HEK293 (cell line): ENCODE data around the gene PREB.

Experiments used
- CTCF ChIA-PET: fragments of 350-600 bp; formaldehyde crosslinking; extraction: SDS; loops from one replicate; lab custom pipeline; 2021; ENCODE audit warnings: antibody characterized with exemption; lab: Yijun Ruan, JAX
- POLR2A ChIA-PET: fragments of 300-600 bp; formaldehyde crosslinking; extraction: SDS; loops from one replicate; lab custom pipeline; 2020; ENCODE audit warnings: antibody characterized with exemption, inconsistent platforms; lab: Yijun Ruan, JAX
- H3K27ac ChIP-seq: fragments of 200-500 bp; sonication (Bioruptor generic); 2 replicates; pipeline ENCODE4 v1.5.1; 2014; ENCODE audit warnings: low read depth, low read length, control low read depth, inconsistent platforms; ENCODE audit errors: extremely low read depth
- H3K36me3 ChIP-seq, 2 experiments: fragments of 200-500 bp in 1 of 2; sonication (Bioruptor generic) in 1 of 2; 1 replicate in 1 of 2; 2 replicates in 1 of 2; pipeline ENCODE4 v1.5.1; 2014 to 2017; ENCODE audit warnings: inconsistent platforms in 2 of 2, low read length in 2 of 2; ENCODE audit not compliant: control insufficient read depth in 2 of 2, insufficient read depth in 1 of 2
- H3K4me1 ChIP-seq: fragments of 200-500 bp; sonication (Bioruptor generic); 2 replicates; pipeline ENCODE4 v1.5.1; 2014; ENCODE audit warnings: mild to moderate bottlenecking, low read length, inconsistent platforms; ENCODE audit not compliant: control insufficient read depth, insufficient read depth
- H3K4me3 ChIP-seq: 2 replicates; pipeline ENCODE4 v1.5.1; 2011; ENCODE audit warnings: low read depth, mild to moderate bottlenecking, control low read depth, low read length, moderate library complexity
- H3K9me3 ChIP-seq: fragments of 200-500 bp; sonication (Bioruptor generic); 2 replicates; pipeline ENCODE4 v1.5.1; 2014; ENCODE audit warnings: low read depth, low read length, inconsistent platforms; ENCODE audit not compliant: control insufficient read depth, insufficient read depth
- HOXA7 ChIP-seq: sonication (generic); formaldehyde crosslinking; IDR thresholded peaks from 2 replicates; pipeline ENCODE4 v1.8.1; 2022; ENCODE audit warnings: missing genetic modification reagents, borderline replicate concordance
- PRDM1 ChIP-seq: fragments of 450-650 bp; formaldehyde crosslinking; IDR thresholded peaks from 2 replicates; pipeline ENCODE4; 2016; ENCODE audit warnings: missing biosample characterization, missing genetic modification characterization
- SP2 ChIP-seq: fragments of 450-650 bp; formaldehyde crosslinking; IDR thresholded peaks from 2 replicates; pipeline ENCODE4 v1.5.1; 2016; ENCODE audit warnings: missing biosample characterization, missing genetic modification characterization
- ZBTB8A ChIP-seq: fragments of 450-650 bp; formaldehyde crosslinking; IDR thresholded peaks from 2 replicates; pipeline ENCODE4 v1.5.1; 2016; ENCODE audit warnings: missing biosample characterization, missing genetic modification characterization
- ZFP3 ChIP-seq: fragments of 450-650 bp; formaldehyde crosslinking; IDR thresholded peaks from 2 replicates; pipeline ENCODE4 v1.5.1; 2016; ENCODE audit warnings: low read depth, missing biosample characterization, missing genetic modification characterization
- ZIC2 ChIP-seq: fragments of 450-650 bp; formaldehyde crosslinking; IDR thresholded peaks from 2 replicates; pipeline ENCODE4 v1.5.1; 2016; ENCODE audit warnings: missing biosample characterization, missing genetic modification characterization
- ZNF24 ChIP-seq: fragments of 450-650 bp; formaldehyde crosslinking; IDR thresholded peaks from 2 replicates; pipeline ENCODE4 v1.5.1; 2016; ENCODE audit warnings: missing biosample characterization, missing genetic modification characterization
- ZNF391 ChIP-seq: fragments of 450-650 bp; formaldehyde crosslinking; IDR thresholded peaks from 2 replicates; pipeline ENCODE4 v1.5.1; 2016; ENCODE audit warnings: low read depth, missing biosample characterization, missing genetic modification characterization, borderline replicate concordance
- ZNF426 ChIP-seq: fragments of 450-650 bp; formaldehyde crosslinking; IDR thresholded peaks from 2 replicates; pipeline ENCODE4 v1.5.1; 2017; ENCODE audit warnings: missing biosample characterization, missing genetic modification characterization, mild to moderate bottlenecking, inconsistent platforms, moderate library complexity
- ZNF530 ChIP-seq: fragments of 450-650 bp; formaldehyde crosslinking; IDR thresholded peaks from 2 replicates; pipeline ENCODE4 v1.5.1; 2016; ENCODE audit warnings: low read depth, missing biosample characterization, missing genetic modification characterization
- ZNF548 ChIP-seq: fragments of 450-650 bp; formaldehyde crosslinking; IDR thresholded peaks from 2 replicates; pipeline ENCODE4 v1.5.1; 2016; ENCODE audit warnings: missing biosample characterization, missing genetic modification characterization
- ZNF549 ChIP-seq: fragments of 450-650 bp; IDR thresholded peaks from 2 replicates; pipeline ENCODE4 v1.5.1; 2018; ENCODE audit warnings: missing biosample characterization, missing genetic modification characterization, mild to moderate bottlenecking, inconsistent platforms, moderate library complexity
- ZNF558 ChIP-seq: fragments of 450-650 bp; formaldehyde crosslinking; IDR thresholded peaks from 2 replicates; pipeline ENCODE4 v1.5.1; 2016; ENCODE audit warnings: missing biosample characterization, missing genetic modification characterization
- ZNF600 ChIP-seq: fragments of 450-650 bp; formaldehyde crosslinking; IDR thresholded peaks from 2 replicates; pipeline ENCODE4 v1.5.1; 2016; ENCODE audit warnings: missing biosample characterization, missing genetic modification characterization
- ZNF624 ChIP-seq: fragments of 450-650 bp; formaldehyde crosslinking; IDR thresholded peaks from 2 replicates; pipeline ENCODE4 v1.5.1; 2017; ENCODE audit warnings: missing biosample characterization, missing genetic modification characterization
- ZNF768 ChIP-seq: fragments of 450-650 bp; formaldehyde crosslinking; IDR thresholded peaks from 2 replicates; pipeline ENCODE4 v1.5.1; 2018; ENCODE audit warnings: missing biosample characterization, mild to moderate bottlenecking, missing genetic modification characterization
- ZXDB ChIP-seq: fragments of 450-650 bp; formaldehyde crosslinking; IDR thresholded peaks from 2 replicates; pipeline ENCODE4 v1.5.1; 2016; ENCODE audit warnings: missing biosample characterization, missing genetic modification characterization
- TF ChIP-seq, protein P1 (sequence below): fragments of 450-650 bp; formaldehyde crosslinking; IDR thresholded peaks from 2 replicates; pipeline ENCODE4 v1.5.1; 2017; ENCODE audit warnings: missing biosample characterization, missing genetic modification characterization
- TF ChIP-seq, protein P2 (sequence below): sonication (generic); formaldehyde crosslinking; IDR thresholded peaks from 2 replicates; pipeline ENCODE4 v1.8.1; 2022; ENCODE audit warnings: mild to moderate bottlenecking, moderate library complexity, missing genetic modification reagents
- TF ChIP-seq, protein P3 (sequence below): fragments of 450-650 bp; formaldehyde crosslinking; IDR thresholded peaks from 2 replicates; pipeline ENCODE4 v1.5.1; 2016; ENCODE audit warnings: missing biosample characterization, missing genetic modification characterization
- TF ChIP-seq, protein P4 (sequence below): fragments of 450-650 bp; formaldehyde crosslinking; IDR thresholded peaks from 2 replicates; pipeline ENCODE4 v1.5.1; 2017; ENCODE audit warnings: missing biosample characterization, missing genetic modification characterization
- TF ChIP-seq, protein P5 (sequence below): fragments of 450-650 bp; IDR thresholded peaks from 2 replicates; pipeline ENCODE4 v1.5.1; 2018; ENCODE audit warnings: missing biosample characterization, mild to moderate bottlenecking, missing genetic modification characterization

The PREB gene

DNA sequence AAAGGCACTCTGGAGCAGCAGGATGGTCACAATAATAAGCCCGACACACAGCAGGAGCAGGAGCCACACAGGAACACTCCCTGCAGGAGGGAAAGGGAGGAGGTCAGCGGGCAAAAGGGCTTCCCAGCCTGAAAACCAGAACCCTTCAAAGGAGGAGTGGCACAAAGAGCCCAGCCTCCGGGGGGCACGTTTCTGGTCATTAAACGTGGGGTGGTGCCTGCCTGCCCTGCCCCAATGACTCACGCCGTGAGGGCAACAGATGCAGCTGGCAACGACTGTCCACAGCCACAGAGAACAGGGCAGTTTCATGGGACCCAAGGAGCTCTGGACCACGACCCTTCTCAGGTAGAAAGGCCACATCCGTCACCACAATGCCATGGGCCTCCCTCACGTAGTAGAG is 3.0 kb downstream of the PREB start:
- H3K9me3 ChIP-seq, result no peaks in the 10 kb centered on the region
- ChIA-PET CTCF (interaction anchor here (0.9 kb wide), 1 partner anchor 7 kb away, joined by 3 read pairs; the partner anchor contains the start of gene ABHD1), POLR2A (interaction anchor here (0.6 to 3.6 kb wide), 3 partner anchors 7 to 222 kb away, joined by 3 to 34 read pairs (median 4); partner anchors contain the start of gene ABHD1)
- no peak overlapping the region for H3K4me3 ChIP-seq
- no peaks in the 10 kb centered on the region for H3K4me1 ChIP-seq
- H3K27ac ChIP-seq, result no peak overlapping the region
- TF ChIP-seq ZNF600 (tag by site-specific recombination) (no peak), ZIC2 (tag by site-specific recombination) (peak; percentile 37; the same call in 1 of the 2 replicates)
- TF ChIP-seq, protein P1, sequence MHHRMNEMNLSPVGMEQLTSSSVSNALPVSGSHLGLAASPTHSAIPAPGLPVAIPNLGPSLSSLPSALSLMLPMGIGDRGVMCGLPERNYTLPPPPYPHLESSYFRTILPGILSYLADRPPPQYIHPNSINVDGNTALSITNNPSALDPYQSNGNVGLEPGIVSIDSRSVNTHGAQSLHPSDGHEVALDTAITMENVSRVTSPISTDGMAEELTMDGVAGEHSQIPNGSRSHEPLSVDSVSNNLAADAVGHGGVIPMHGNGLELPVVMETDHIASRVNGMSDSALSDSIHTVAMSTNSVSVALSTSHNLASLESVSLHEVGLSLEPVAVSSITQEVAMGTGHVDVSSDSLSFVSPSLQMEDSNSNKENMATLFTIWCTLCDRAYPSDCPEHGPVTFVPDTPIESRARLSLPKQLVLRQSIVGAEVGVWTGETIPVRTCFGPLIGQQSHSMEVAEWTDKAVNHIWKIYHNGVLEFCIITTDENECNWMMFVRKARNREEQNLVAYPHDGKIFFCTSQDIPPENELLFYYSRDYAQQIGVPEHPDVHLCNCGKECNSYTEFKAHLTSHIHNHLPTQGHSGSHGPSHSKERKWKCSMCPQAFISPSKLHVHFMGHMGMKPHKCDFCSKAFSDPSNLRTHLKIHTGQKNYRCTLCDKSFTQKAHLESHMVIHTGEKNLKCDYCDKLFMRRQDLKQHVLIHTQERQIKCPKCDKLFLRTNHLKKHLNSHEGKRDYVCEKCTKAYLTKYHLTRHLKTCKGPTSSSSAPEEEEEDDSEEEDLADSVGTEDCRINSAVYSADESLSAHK, result peak; percentile 25; the same call in 1 of the 2 replicates
- TF ChIP-seq, protein P2, sequence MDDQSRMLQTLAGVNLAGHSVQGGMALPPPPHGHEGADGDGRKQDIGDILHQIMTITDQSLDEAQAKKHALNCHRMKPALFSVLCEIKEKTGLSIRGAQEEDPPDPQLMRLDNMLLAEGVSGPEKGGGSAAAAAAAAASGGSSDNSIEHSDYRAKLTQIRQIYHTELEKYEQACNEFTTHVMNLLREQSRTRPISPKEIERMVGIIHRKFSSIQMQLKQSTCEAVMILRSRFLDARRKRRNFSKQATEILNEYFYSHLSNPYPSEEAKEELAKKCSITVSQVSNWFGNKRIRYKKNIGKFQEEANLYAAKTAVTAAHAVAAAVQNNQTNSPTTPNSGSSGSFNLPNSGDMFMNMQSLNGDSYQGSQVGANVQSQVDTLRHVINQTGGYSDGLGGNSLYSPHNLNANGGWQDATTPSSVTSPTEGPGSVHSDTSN (CRISPR knock-in tag), result no peak
- H3K36me3 ChIP-seq, result peaks cover 4 to 47% of the 10 kb centered on the region in 2 experiments; a peak in 2 of 3 replicates

DNA sequence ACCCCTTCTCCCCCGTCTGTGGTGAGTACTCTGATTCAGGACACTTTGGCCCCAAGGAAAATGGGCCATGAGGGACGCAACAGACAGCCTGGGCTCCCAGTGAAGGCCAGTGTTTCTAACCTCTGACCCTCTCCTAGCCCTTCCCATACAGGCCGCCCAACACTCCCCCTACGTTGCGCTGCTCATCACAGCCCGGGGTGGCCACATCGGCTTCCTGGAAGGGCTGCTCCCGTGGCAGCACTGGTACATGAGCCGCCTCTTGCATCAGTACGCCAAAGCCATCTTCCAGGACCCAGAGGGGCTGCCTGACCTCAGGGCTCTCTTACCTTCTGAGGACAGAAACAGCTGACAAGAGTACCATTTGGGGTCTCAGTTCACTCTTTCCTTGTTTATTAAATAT is 4.0 kb downstream of the PREB start:
- no peaks in the 10 kb centered on the region for H3K4me1 ChIP-seq
- TF ChIP-seq ZNF548 (no peak), SP2 (tag by site-specific recombination) (no peak), ZNF391 (tag by site-specific recombination) (no peak), ZFP3 (no peak), ZNF24 (tag by site-specific recombination) (no peak), ZNF530 (tag by site-specific recombination) (no peak), ZNF558 (tag by site-specific recombination) (no peak), ZNF549 (tag by site-specific recombination) (no peak), HOXA7 (no peak), ZBTB8A (tag by site-specific recombination) (no peak), ZNF426 (tag by site-specific recombination) (no peak), PRDM1 (tag by site-specific recombination) (no peak), ZNF768 (no peak), ZXDB (tag by site-specific recombination) (no peak), ZNF624 (tag by site-specific recombination) (no peak)
- TF ChIP-seq, protein P3, sequence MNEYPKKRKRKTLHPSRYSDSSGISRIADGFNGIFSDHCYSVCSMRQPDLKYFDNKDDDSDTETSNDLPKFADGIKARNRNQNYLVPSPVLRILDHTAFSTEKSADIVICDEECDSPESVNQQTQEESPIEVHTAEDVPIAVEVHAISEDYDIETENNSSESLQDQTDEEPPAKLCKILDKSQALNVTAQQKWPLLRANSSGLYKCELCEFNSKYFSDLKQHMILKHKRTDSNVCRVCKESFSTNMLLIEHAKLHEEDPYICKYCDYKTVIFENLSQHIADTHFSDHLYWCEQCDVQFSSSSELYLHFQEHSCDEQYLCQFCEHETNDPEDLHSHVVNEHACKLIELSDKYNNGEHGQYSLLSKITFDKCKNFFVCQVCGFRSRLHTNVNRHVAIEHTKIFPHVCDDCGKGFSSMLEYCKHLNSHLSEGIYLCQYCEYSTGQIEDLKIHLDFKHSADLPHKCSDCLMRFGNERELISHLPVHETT (tag by site-specific recombination), result no peak
- TF ChIP-seq, protein P4, sequence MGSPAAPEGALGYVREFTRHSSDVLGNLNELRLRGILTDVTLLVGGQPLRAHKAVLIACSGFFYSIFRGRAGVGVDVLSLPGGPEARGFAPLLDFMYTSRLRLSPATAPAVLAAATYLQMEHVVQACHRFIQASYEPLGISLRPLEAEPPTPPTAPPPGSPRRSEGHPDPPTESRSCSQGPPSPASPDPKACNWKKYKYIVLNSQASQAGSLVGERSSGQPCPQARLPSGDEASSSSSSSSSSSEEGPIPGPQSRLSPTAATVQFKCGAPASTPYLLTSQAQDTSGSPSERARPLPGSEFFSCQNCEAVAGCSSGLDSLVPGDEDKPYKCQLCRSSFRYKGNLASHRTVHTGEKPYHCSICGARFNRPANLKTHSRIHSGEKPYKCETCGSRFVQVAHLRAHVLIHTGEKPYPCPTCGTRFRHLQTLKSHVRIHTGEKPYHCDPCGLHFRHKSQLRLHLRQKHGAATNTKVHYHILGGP (tag by site-specific recombination), result no peak
- TF ChIP-seq, protein P5, sequence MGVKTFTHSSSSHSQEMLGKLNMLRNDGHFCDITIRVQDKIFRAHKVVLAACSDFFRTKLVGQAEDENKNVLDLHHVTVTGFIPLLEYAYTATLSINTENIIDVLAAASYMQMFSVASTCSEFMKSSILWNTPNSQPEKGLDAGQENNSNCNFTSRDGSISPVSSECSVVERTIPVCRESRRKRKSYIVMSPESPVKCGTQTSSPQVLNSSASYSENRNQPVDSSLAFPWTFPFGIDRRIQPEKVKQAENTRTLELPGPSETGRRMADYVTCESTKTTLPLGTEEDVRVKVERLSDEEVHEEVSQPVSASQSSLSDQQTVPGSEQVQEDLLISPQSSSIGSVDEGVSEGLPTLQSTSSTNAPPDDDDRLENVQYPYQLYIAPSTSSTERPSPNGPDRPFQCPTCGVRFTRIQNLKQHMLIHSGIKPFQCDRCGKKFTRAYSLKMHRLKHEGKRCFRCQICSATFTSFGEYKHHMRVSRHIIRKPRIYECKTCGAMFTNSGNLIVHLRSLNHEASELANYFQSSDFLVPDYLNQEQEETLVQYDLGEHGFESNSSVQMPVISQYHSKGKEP (tag by site-specific recombination), result no peak
- ChIA-PET POLR2A (no interaction called here), CTCF (no interaction called here)
- peak overlapping the region; percentile 8; the same call in 1 of the 2 replicates for H3K27ac ChIP-seq
- no peaks in the 10 kb centered on the region for H3K9me3 ChIP-seq
- no peak overlapping the region for H3K4me3 ChIP-seq
- H3K36me3 ChIP-seq, result peaks cover 4 to 47% of the 10 kb centered on the region in 2 experiments; a peak in 2 of 3 replicates
